Mesenchymal stem cell (in vitro differentiated cells and primary cell): Measurements from ENCODE around the gene LRRC10B. TPM values are rescaled to one million over a fixed set of nuclear protein-coding genes. Genes with fewer than 3 reads are reported as not detected.
A peak's percentile ranks its signal among the peaks of the same experiment; 100 is the strongest.
"Not testable (repeated sequence)": the region's sequence is repeated elsewhere in the genome, so short reads cannot be mapped to it uniquely, and the experiment has no call there.

Source experiments
- DNase-seq: peaks from one replicate; pipeline ENCODE4 v3.0.0-alpha.2; 2013
- H2AFZ ChIP-seq: one replicate; pipeline ENCODE4 v1.6.1; 2013; ENCODE audit warnings: low read depth, mild to moderate bottlenecking, control low read depth, inconsistent platforms, low read length, moderate library complexity
- H2AK5ac ChIP-seq: 2 replicates; pipeline ENCODE4 v1.6.1; 2013; ENCODE audit warnings: low read length, moderate library complexity, mild to moderate bottlenecking, inconsistent platforms; ENCODE audit not compliant: severe bottlenecking
- H2BK120ac ChIP-seq: one replicate; pipeline ENCODE4 v1.6.1; 2013; ENCODE audit warnings: low read depth, mild to moderate bottlenecking, inconsistent platforms, low read length, moderate library complexity
- H2BK12ac ChIP-seq, 2 experiments: one replicate each; pipeline ENCODE4 v1.6.1; 2013; ENCODE audit warnings: inconsistent platforms in 2 of 2, low read length in 2 of 2, mild to moderate bottlenecking in 2 of 2, moderate library complexity in 2 of 2, control low read depth in 1 of 2
- H2BK15ac ChIP-seq: one replicate; pipeline ENCODE4 v1.6.1; 2013; ENCODE audit warnings: mild to moderate bottlenecking, low read depth, inconsistent platforms; ENCODE audit not compliant: poor library complexity, severe bottlenecking
- H2BK5ac ChIP-seq: 2 replicates; pipeline ENCODE4 v1.6.1; 2013; ENCODE audit warnings: low read depth, mild to moderate bottlenecking, low read length, control low read depth, inconsistent platforms; ENCODE audit not compliant: poor library complexity, severe bottlenecking
- H3K14ac ChIP-seq, 2 experiments: one replicate each; pipeline ENCODE4 v1.6.1; 2013; ENCODE audit warnings: inconsistent platforms in 2 of 2, low read length in 2 of 2, control low read depth in 1 of 2, mild to moderate bottlenecking in 1 of 2, moderate library complexity in 1 of 2
- H3K18ac ChIP-seq, 2 experiments: one replicate each; pipeline ENCODE4 v1.6.1; 2013; ENCODE audit warnings: inconsistent platforms in 2 of 2, low read length in 2 of 2, control low read depth in 1 of 2, low read depth in 1 of 2, mild to moderate bottlenecking in 1 of 2
- H3K23ac ChIP-seq, 2 experiments: one replicate each; pipeline ENCODE4 v1.6.1; 2013; ENCODE audit warnings: inconsistent platforms in 2 of 2, low read length in 2 of 2, mild to moderate bottlenecking in 2 of 2, moderate library complexity in 2 of 2, control low read depth in 1 of 2
- H3K27ac ChIP-seq: 2 replicates; pipeline ENCODE4 v1.5.1; 2013; ENCODE audit warnings: mild to moderate bottlenecking, moderate library complexity, low read length, control low read depth, inconsistent platforms; ENCODE audit not compliant: poor library complexity, severe bottlenecking
- H3K27me3 ChIP-seq, 2 experiments: 2 replicates each; pipeline versions ENCODE4 v1.6.1 to v1.7.0; 2013; ENCODE audit warnings: low read length in 2 of 2, mild to moderate bottlenecking in 2 of 2, moderate library complexity in 2 of 2, control low read depth in 1 of 2, inconsistent platforms in 1 of 2; ENCODE audit not compliant: control insufficient read depth in 1 of 2, insufficient read depth in 1 of 2
- H3K36me3 ChIP-seq, 2 experiments: 2 replicates each; pipeline versions ENCODE4 v1.6.1 to v1.7.0; 2013; ENCODE audit warnings: low read length in 2 of 2, control low read depth in 1 of 2, inconsistent platforms in 1 of 2, low read depth in 1 of 2, mild to moderate bottlenecking in 1 of 2; ENCODE audit not compliant: insufficient read depth in 2 of 2, control insufficient read depth in 1 of 2
- H3K4ac ChIP-seq, 2 experiments: one replicate each; pipeline ENCODE4 v1.6.1; 2013; ENCODE audit warnings: inconsistent platforms in 2 of 2, low read length in 2 of 2, mild to moderate bottlenecking in 2 of 2, moderate library complexity in 2 of 2, control low read depth in 1 of 2, low read depth in 1 of 2
- H3K4me1 ChIP-seq: 2 replicates; pipeline ENCODE4 v1.6.1; 2013; ENCODE audit warnings: low read depth, low read length, control low read depth; ENCODE audit not compliant: control insufficient read depth, insufficient read depth
- H3K4me2 ChIP-seq: 2 replicates; pipeline ENCODE4 v1.6.1; 2013; ENCODE audit warnings: low read length, mild to moderate bottlenecking, inconsistent platforms; ENCODE audit not compliant: poor library complexity, severe bottlenecking
- H3K4me3 ChIP-seq, 2 experiments: 2 replicates each; pipeline versions ENCODE4 v1.5.1 to v1.7.0; 2013; ENCODE audit warnings: low read length in 2 of 2, mild to moderate bottlenecking in 2 of 2, control low read depth in 1 of 2, low read depth in 1 of 2; ENCODE audit not compliant: insufficient read depth in 1 of 2
- H3K79me1 ChIP-seq: replicated peaks from 2 replicates; pipeline ENCODE4 v1.6.1; 2013; ENCODE audit warnings: mild to moderate bottlenecking, control low read depth, low read length, inconsistent platforms; ENCODE audit not compliant: poor library complexity, severe bottlenecking
- H3K9ac ChIP-seq: 2 replicates; pipeline ENCODE4 v1.7.0; 2013; ENCODE audit warnings: mild to moderate bottlenecking, low read length, moderate library complexity
- H3K9me3 ChIP-seq: 2 replicates; pipeline ENCODE4 v1.7.0; 2013; ENCODE audit warnings: mild to moderate bottlenecking, low read length; ENCODE audit not compliant: control insufficient read depth
- H4K8ac ChIP-seq: one replicate; pipeline ENCODE4 v1.6.1; 2013; ENCODE audit warnings: inconsistent platforms, mild to moderate bottlenecking, low read length, moderate library complexity
- H4K91ac ChIP-seq: one replicate; pipeline ENCODE4 v1.6.1; 2013; ENCODE audit warnings: mild to moderate bottlenecking, low read length, inconsistent platforms
- WGBS: methylation state at CpG from one replicate; pipeline ENCODE4 v1.1.7; 2013; ENCODE audit warnings: mixed read lengths; 5-methylcytosine and 5-hydroxymethylcytosine counted together
- polyA plus RNA-seq, 2 experiments: library from polyadenylated mRNA; stranded (reverse); fragments of 200-250 nt; gene quantifications; one replicate each; pipeline ENCODE4 v1.2.3, GENCODE V29; 2013

LRRC10B gene
- not detected for polyA plus RNA-seq (2013, experiment 1 of 2)
- polyA plus RNA-seq (2013, experiment 2 of 2): 0.03 TPM

DNA sequence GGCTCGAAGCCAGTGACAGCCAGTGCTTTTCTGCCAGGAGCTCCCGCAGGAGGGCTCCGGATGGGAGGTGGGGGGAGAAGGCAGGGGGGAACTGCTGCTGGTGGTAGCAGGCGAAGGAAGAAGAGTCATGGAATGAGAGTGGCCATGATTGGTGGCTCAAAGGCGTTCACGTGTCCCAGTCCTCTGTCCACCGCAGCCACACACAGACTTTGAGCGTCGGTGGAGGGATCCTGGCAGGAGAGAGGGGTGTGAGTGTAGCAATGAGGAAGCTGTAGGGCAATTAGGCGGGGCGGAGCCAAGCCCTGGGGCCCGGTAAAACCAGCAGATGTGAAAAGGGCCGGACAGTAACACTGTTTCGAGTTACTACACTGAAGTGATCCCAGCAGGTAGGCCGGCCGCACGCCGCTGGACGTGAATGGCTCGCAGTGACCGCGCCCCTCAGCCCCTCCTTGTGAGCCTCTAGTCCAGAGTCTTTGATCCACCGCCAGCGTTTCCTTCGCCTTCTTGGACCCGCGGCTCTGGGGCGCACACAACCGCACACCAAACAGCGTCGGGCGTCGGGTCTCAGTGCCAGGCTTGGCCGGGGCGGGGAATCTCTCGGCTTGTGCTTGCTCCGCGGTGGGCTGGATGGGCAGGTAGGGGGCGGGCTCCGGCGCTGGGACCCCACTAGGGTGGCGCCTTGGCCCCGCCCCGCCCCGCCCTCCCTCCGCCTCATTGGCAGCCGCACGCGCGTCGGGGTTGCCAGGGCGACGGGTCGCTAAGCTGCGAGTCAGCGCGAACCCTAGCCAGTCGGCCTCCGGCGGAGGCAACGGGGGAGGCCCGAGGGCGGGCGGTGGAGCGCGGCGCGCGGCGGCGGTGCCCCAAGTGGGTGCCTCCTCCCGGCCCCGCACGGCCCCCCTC lies at the start of gene LRRC10B:
Gene LRRC10B, plus strand, starts transcription at position 788 of the 900 bp plus-strand sequence. CDS start 250 bp downstream, outside the sequence.
- no peaks in the 10 kb centered on the region for H3K36me3 ChIP-seq
- H3K18ac ChIP-seq: peak within 1 kb of the TSS in 1 of 2 experiments; percentile 48
- no peak within 1 kb of the TSS for H3K27ac ChIP-seq
- H2BK5ac ChIP-seq: no peak within 1 kb of the TSS
- no peaks in the 10 kb centered on the region for H3K79me1 ChIP-seq
- no peak for DNase-seq
- H3K23ac ChIP-seq: peak within 1 kb of the TSS in 1 of 2 experiments; percentile 67
- no peak within 1 kb of the TSS for H2BK120ac ChIP-seq
- H3K27me3 ChIP-seq: peaks cover 60 to 81% of the 10 kb centered on the region in 2 experiments
- H3K9ac ChIP-seq: no peak within 1 kb of the TSS
- H3K4me3 ChIP-seq: peak within 1 kb of the TSS; percentile 23 to 69
- no peak within 1 kb of the TSS for H2AK5ac ChIP-seq
- H3K9me3 ChIP-seq: no peaks in the 10 kb centered on the region
- H3K4me2 ChIP-seq: peak within 1 kb of the TSS; percentile 79
- WGBS: 3% methylated on average over 48 of the region's 74 CpGs
- peaks cover 17% of the 10 kb centered on the region for H3K4me1 ChIP-seq
- peak within 1 kb of the TSS; percentile 4 for H2BK15ac ChIP-seq
- no peak within 1 kb of the TSS for H3K4ac ChIP-seq
- H3K14ac ChIP-seq: no peak within 1 kb of the TSS
- H2BK12ac ChIP-seq: no peak within 1 kb of the TSS
- H4K8ac ChIP-seq: no peak within 1 kb of the TSS
- H4K91ac ChIP-seq: no peak within 1 kb of the TSS
- H2AFZ ChIP-seq: peak within 1 kb of the TSS; percentile 78

DNA sequence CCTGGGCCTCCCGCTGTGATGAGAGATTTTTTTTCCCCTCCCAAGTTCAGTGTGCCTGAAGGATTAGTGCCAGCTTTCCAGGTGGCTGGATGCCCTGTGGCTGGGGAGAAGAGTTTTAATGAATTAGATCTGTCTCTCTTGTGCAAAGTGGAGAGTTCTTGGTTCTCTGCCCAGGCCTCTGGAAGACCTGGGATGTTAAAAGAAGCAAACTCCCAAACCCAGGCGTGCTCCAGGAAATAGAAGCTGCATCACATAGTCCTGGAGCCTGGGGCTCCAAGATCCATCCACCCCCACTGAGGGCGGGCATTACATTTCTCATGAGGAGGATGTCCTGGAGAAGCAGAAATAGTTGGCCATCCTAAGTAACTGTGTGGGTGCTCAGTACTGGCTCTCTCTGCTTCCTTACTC lies 48.1 kb upstream of the LRRC10B start:
- 88% methylated on average over 3 of the region's 3 CpGs for WGBS

DNA sequence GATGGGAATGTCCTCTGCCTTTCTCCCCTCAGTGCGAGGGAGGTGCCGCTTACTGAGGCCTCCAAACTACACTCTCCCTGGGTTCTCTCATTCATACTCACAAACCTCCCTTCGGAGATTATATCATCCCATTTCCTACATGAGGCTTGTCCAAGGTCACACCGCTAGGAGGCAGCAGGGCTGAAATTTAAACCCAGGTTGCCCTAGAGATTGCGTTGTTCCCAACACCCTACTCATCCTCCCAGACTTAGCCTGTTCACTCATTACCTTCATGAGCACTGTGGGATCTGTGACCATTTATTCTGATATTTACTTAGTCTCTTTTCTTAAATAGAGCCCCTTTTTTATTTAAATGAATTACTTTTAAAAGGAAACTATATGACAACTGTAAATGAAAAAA lies 47.6 kb upstream of the LRRC10B start:
- Histone ChIP-seq H3K9me3 (no peaks in the 10 kb centered on the region), H3K4me2 (no peak overlapping the region), H3K4me3 (no peak overlapping the region), H2BK12ac (no peak overlapping the region), H3K27ac (no peak overlapping the region), H2BK15ac (no peak overlapping the region), H4K91ac (no peak overlapping the region), H3K79me1 (peaks cover 13% of the 10 kb centered on the region), H3K9ac (peak overlapping the region; percentile 60), H2BK5ac (no peak overlapping the region), H2BK120ac (no peak overlapping the region), H2AFZ (peak overlapping the region; percentile 27), H3K27me3 (no peaks in the 10 kb centered on the region), H3K4ac (no peak overlapping the region), H4K8ac (no peak overlapping the region), H3K4me1 (peaks cover 2% of the 10 kb centered on the region), H3K14ac (no peak overlapping the region), H3K18ac (no peak overlapping the region), H3K23ac (no peak overlapping the region), H2AK5ac (no peak overlapping the region), H3K36me3 (peaks cover 0 to 12% of the 10 kb centered on the region in 2 experiments)
- 89% methylated on average over 5 of the region's 5 CpGs for WGBS
- DNase-seq: no peak

More for the DNA sequence above, 48.1 kb upstream of the LRRC10B start:
- no peak overlapping the region for H3K4me3 ChIP-seq
- no peak for DNase-seq
- H3K4ac ChIP-seq: no peak overlapping the region
- H3K27me3 ChIP-seq: no peaks in the 10 kb centered on the region
- no peaks in the 10 kb centered on the region for H3K9me3 ChIP-seq
- H4K8ac ChIP-seq: no peak overlapping the region
- H2AK5ac ChIP-seq: no peak overlapping the region
- H3K27ac ChIP-seq: no peak overlapping the region
- no peak overlapping the region for H2BK12ac ChIP-seq
- H3K23ac ChIP-seq: no peak overlapping the region
- no peak overlapping the region for H3K4me2 ChIP-seq
- peak overlapping the region; percentile 60 for H3K9ac ChIP-seq
- H3K4me1 ChIP-seq: peaks cover 2% of the 10 kb centered on the region
- H3K36me3 ChIP-seq: peaks cover 4 to 16% of the 10 kb centered on the region in 2 experiments
- no peak overlapping the region for H3K14ac ChIP-seq
- H3K18ac ChIP-seq: no peak overlapping the region
- no peak overlapping the region for H4K91ac ChIP-seq
- H2BK120ac ChIP-seq: no peak overlapping the region
- H2BK5ac ChIP-seq: no peak overlapping the region
- no peak overlapping the region for H2BK15ac ChIP-seq
- no peak overlapping the region for H2AFZ ChIP-seq
- peaks cover 17% of the 10 kb centered on the region for H3K79me1 ChIP-seq

DNA sequence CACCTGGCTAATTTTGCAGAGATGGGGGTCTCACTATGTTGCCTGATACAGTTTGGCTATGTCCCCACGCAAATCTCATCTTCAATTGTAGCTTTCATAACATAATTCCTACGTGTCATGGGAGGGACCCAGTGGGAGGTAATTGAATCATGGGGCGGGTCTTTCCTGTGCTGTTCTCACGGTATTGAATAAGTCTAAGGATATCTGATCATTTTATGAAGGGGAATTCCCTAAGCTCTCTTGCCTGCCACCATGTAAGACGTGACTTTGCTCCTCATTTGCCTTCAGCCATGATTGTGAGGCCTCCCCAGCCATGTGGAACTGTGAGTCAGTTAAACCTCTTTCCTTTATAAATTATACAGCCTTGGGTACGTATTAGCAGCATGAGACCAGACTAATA lies 40.9 kb upstream of the LRRC10B start:
- not testable (repeated sequence) for H3K27ac ChIP-seq, H2AK5ac ChIP-seq, H4K8ac ChIP-seq, H2BK5ac ChIP-seq, H3K4me1 ChIP-seq, H3K79me1 ChIP-seq, DNase-seq, H2AFZ ChIP-seq, H2BK15ac ChIP-seq, H3K9ac ChIP-seq, H3K4ac ChIP-seq, H3K14ac ChIP-seq, H2BK12ac ChIP-seq, H4K91ac ChIP-seq, H3K4me3 ChIP-seq, H3K18ac ChIP-seq, H3K23ac ChIP-seq, H3K27me3 ChIP-seq, H3K9me3 ChIP-seq, H2BK120ac ChIP-seq, H3K4me2 ChIP-seq
- peaks cover 14 to 30% of the 10 kb centered on the region in 2 experiments for H3K36me3 ChIP-seq
- WGBS: 83% methylated on average over 6 of the region's 6 CpGs
